Psoas muscle (tissue), 8 donors: ENCODE measurements around the gene NUDT4. TPM values are rescaled to one million over a fixed set of nuclear protein-coding genes. Genes with fewer than 3 reads are reported as not detected.
"Not testable (repeated sequence)": the region's sequence is repeated elsewhere in the genome, so short reads cannot be mapped to it uniquely, and the experiment has no call there.

Source experiments
- ATAC-seq, 4 donors: fragments of 200-7000 bp; cut with Tn5 transposase; one replicate each; pipeline ENCODE4 v1.9.1; 2020; ENCODE audit warnings: moderate library complexity in 3 of 4, mild to moderate bottlenecking in 2 of 4
- DNase-seq, 2 donors: peaks; one replicate each; pipeline ENCODE4 v3.0.0-alpha.2; 2020
- H3K27ac ChIP-seq: fragments of 200-600 bp; one replicate; pipeline ENCODE4 v1.8.0; 2022
- H3K27me3 ChIP-seq, 3 donors: fragments of 200-600 bp in 1 of 3; one replicate each; pipeline versions ENCODE4 v1.6.1 to v1.8.0; 2013 to 2022; ENCODE audit warnings: low read length in 2 of 3, mild to moderate bottlenecking in 2 of 3, moderate library complexity in 1 of 3; ENCODE audit not compliant: insufficient read depth in 3 of 3
- H3K36me3 ChIP-seq, 2 donors: fragments of 200-600 bp in 1 of 2; one replicate each; pipeline versions ENCODE4 v1.6.1 to v1.8.0; 2013 to 2022; ENCODE audit warnings: low read depth in 1 of 2, mild to moderate bottlenecking in 1 of 2, moderate library complexity in 1 of 2; ENCODE audit not compliant: insufficient read depth in 1 of 2
- H3K4me1 ChIP-seq: fragments of 200-600 bp; one replicate; pipeline ENCODE4 v1.8.0; 2022
- H3K4me3 ChIP-seq: fragments of 200-600 bp; one replicate; pipeline ENCODE4 v1.8.0; 2022; ENCODE audit warnings: mild to moderate bottlenecking
- H3K9me3 ChIP-seq: fragments of 200-600 bp; one replicate; pipeline ENCODE4 v1.8.0; 2022
- CTCF ChIP-seq: fragments of 200-600 bp; IDR thresholded peaks from one replicate; pipeline ENCODE4 v1.8.0; 2022; ENCODE audit warnings: antibody characterized with exemption
- WGBS, 3 donors: extraction: QIAGEN DNeasy Blood & Tissue Kit; methylation state at CpG; one replicate each; pipeline versions ENCODE4 v1.1.6 to v1.1.7; 2013; 5-methylcytosine and 5-hydroxymethylcytosine counted together
- intact Hi-C, 2 donors: fragments of 100-400 bp; cut with DNase I; formaldehyde crosslinking; loops; one replicate each; pipeline versions ENCODE4 v1.11.0 to v1.14.2; 2022
- polyA plus RNA-seq, 3 donors: library from polyadenylated mRNA; stranded (reverse); fragments of 200-250 nt; gene quantifications; one replicate each; pipeline ENCODE4 v1.2.3, GENCODE V29; 2013
- total RNA-seq, 4 donors: library from RNA; stranded (reverse); fragmentation: NEBNext Ultra II Directional in 2 of 4; extraction: Animal tissue kit (Norgen Biotek cat#: 25700) in 2 of 4; gene quantifications; one replicate each; pipeline versions ENCODE4 v1.2.1 to v1.2.4, GENCODE V29; 2021 to 2023
- donor health status: healthy with polysubstance abuse.
- donor health status: DM: no; HTN: no; CAD: no; lungs with moderate emphysema.
- donor health status: Bipolar disorder and iron deficiency.
- donor health status: healthy.
- donor health status: DM: yes; HTN: yes; CAD: no.
- donor health status: DM: no; HTN: no; CAD: no.
- donor health status: DM: no; HTN: no; CAD: no.
- donor health status: DM: yes; HTN: yes; CAD: no.

NUDT4 gene
- total and polyA plus RNA-seq, 7 donors, result 48.3 to 254 (median 187) TPM

GRCh38 chr12:93376436-93377251 is 1.1 kb upstream of the NUDT4 start:
- Histone ChIP-seq H3K9me3 (no peaks in the 10 kb centered on the region), H3K27ac (peak overlapping the region; percentile 92), H3K36me3 (peaks cover 0 to 4% of the 10 kb centered on the region in 2 donors), H3K27me3 (no peaks in the 10 kb centered on the region), H3K4me3 (peak overlapping the region; percentile 78), H3K4me1 (peaks cover 49% of the 10 kb centered on the region)
- WGBS, 3 donors, result 23 to 51% (median 29%) methylated on average over 10 of the region's 10 CpGs
- no peak for TF ChIP-seq CTCF
- intact Hi-C loops, result no loop called here
- DNase-seq (no peak), ATAC-seq (peak in 3 of 4 donors; percentile 17 to 45 (median 37))

GRCh38 chr12:93378196-93378997 is 672 bp downstream of the NUDT4 start:
- Histone ChIP-seq H3K27ac (peak overlapping the region; percentile 92), H3K4me3 (peak overlapping the region; percentile 78), H3K4me1 (peaks cover 59% of the 10 kb centered on the region)
- ATAC-seq, result peak in 3 of 4 donors; percentile 8 to 19 (median 11)
- WGBS, 3 donors, result 0 to 1% (median 1%) methylated on average over 32 to 44 of the region's 64 CpGs
- intact Hi-C loops, H3K36me3 ChIP-seq, H3K9me3 ChIP-seq, H3K27me3 ChIP-seq: not testable (repeated sequence)
- DNase-seq, result peak; percentile 36 to 62

GRCh38 chr12:93378998-93379325 is 1.2 kb downstream of the NUDT4 start:
- ATAC-seq, result no peak
- WGBS, 3 donors, result 0 to 1% (median 1%) methylated on average over 4 of the region's 4 CpGs
- H3K4me3 ChIP-seq, result peak overlapping the region; percentile 78
- no peak for TF ChIP-seq CTCF
- peaks cover 0 to 9% of the 10 kb centered on the region in 2 donors for H3K36me3 ChIP-seq
- peaks cover 59% of the 10 kb centered on the region for H3K4me1 ChIP-seq
- intact Hi-C loops, result no loop called here
- H3K9me3 ChIP-seq, result no peaks in the 10 kb centered on the region
- no peak for DNase-seq
- no peaks in the 10 kb centered on the region for H3K27me3 ChIP-seq
- peak overlapping the region; percentile 92 for H3K27ac ChIP-seq

GRCh38 chr12:93379326-93379980 is 1.7 kb downstream of the NUDT4 start:
- no peak for TF ChIP-seq CTCF
- Histone ChIP-seq H3K4me1 (peaks cover 59% of the 10 kb centered on the region), H3K9me3 (no peaks in the 10 kb centered on the region), H3K36me3 (peaks cover 0 to 14% of the 10 kb centered on the region in 2 donors), H3K27ac (peak overlapping the region; percentile 92), H3K27me3 (no peaks in the 10 kb centered on the region), H3K4me3 (peak overlapping the region; percentile 78)
- intact Hi-C loops, result no loop called here
- WGBS, 3 donors, result 10 to 13% (median 13%) methylated on average over 8 of the region's 8 CpGs
- ATAC-seq (no peak), DNase-seq (no peak)

GRCh38 chr12:93379981-93380361 is 2.2 kb downstream of the NUDT4 start:
- no peaks in the 10 kb centered on the region for H3K27me3 ChIP-seq
- peak overlapping the region; percentile 78 for H3K4me3 ChIP-seq
- TF ChIP-seq CTCF, result no peak
- no peak for ATAC-seq
- H3K4me1 ChIP-seq, result peaks cover 59% of the 10 kb centered on the region
- H3K36me3 ChIP-seq, result peaks cover 0 to 19% of the 10 kb centered on the region in 2 donors
- intact Hi-C loops, result loop anchor here (5.0 to 10.0 kb wide), 2 partner anchors 245 to 253 kb away; no protein-coding TSS in a partner anchor
- no peak for DNase-seq
- H3K9me3 ChIP-seq, result no peaks in the 10 kb centered on the region
- peak overlapping the region; percentile 92 for H3K27ac ChIP-seq
